ENCODE measurements around the gene FOXS1.

Gene FOXS1

GRCh38 chr20:31875671-31876070 lies 30.3 kb upstream of the FOXS1 start:
- H3K27ac ChIP-seq = no peak overlapping the region
- ChIA-PET POLR2A (ENCODE audit: low non-redundant PET) (no interaction called here), CTCF (no interaction called here)
- no peak for DNase-seq (ENCODE audit: low spot score)
- TF ChIP-seq, protein P1, sequence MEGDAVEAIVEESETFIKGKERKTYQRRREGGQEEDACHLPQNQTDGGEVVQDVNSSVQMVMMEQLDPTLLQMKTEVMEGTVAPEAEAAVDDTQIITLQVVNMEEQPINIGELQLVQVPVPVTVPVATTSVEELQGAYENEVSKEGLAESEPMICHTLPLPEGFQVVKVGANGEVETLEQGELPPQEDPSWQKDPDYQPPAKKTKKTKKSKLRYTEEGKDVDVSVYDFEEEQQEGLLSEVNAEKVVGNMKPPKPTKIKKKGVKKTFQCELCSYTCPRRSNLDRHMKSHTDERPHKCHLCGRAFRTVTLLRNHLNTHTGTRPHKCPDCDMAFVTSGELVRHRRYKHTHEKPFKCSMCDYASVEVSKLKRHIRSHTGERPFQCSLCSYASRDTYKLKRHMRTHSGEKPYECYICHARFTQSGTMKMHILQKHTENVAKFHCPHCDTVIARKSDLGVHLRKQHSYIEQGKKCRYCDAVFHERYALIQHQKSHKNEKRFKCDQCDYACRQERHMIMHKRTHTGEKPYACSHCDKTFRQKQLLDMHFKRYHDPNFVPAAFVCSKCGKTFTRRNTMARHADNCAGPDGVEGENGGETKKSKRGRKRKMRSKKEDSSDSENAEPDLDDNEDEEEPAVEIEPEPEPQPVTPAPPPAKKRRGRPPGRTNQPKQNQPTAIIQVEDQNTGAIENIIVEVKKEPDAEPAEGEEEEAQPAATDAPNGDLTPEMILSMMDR (conservative IDR thresholded peaks at IDR 0.05; ENCODE audit: low read depth) = no peak

DNA sequence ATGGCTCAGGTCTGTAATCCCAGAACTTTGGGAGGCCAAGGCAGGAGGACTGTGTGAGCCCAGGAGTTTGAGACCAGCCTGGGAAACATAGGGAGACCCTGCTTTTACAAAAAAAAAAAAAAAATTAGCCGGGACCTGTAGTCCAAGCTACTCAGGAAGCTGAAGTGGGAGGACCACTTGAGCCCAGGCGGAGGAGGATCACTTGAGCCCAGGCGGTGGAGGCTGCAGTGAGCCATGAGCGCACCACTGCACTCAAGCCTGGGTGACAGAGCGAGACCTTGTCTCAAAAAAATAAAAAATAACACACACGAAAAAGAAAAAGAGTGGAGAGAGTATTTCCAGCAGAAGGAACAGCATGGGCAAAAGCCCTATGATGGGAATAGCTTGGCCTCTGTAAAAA lies 27.0 kb upstream of the FOXS1 start:
- no peak for DNase-seq (ENCODE audit: low spot score)
- TF ChIP-seq, protein P1 (conservative IDR thresholded peaks at IDR 0.05; ENCODE audit: low read depth) = no peak
- CTCF ChIA-PET = interaction anchor here (0.6 to 4.4 kb wide), 7 partner anchors 9 to 159 kb away, joined by 3 to 16 read pairs (median 5); no protein-coding TSS in a partner anchor
- POLR2A ChIA-PET (ENCODE audit: low non-redundant PET) = no interaction called here
- H3K27ac ChIP-seq = no peak overlapping the region

- ChIA-PET CTCF (interaction anchor here (0.6 to 4.4 kb wide), 6 partner anchors 19 to 168 kb away, joined by 3 to 16 read pairs (median 4); no protein-coding TSS in a partner anchor), POLR2A (ENCODE audit: low non-redundant PET) (no interaction called here)
- H3K27ac ChIP-seq = no peak overlapping the region
- no peak for DNase-seq (ENCODE audit: low spot score)
- TF ChIP-seq, protein P1 (conservative IDR thresholded peaks at IDR 0.05; ENCODE audit: low read depth) = no peak
Observed at GRCh38 chr20:31871618-31871954, 26.2 kb upstream of the FOXS1 start.

DNA sequence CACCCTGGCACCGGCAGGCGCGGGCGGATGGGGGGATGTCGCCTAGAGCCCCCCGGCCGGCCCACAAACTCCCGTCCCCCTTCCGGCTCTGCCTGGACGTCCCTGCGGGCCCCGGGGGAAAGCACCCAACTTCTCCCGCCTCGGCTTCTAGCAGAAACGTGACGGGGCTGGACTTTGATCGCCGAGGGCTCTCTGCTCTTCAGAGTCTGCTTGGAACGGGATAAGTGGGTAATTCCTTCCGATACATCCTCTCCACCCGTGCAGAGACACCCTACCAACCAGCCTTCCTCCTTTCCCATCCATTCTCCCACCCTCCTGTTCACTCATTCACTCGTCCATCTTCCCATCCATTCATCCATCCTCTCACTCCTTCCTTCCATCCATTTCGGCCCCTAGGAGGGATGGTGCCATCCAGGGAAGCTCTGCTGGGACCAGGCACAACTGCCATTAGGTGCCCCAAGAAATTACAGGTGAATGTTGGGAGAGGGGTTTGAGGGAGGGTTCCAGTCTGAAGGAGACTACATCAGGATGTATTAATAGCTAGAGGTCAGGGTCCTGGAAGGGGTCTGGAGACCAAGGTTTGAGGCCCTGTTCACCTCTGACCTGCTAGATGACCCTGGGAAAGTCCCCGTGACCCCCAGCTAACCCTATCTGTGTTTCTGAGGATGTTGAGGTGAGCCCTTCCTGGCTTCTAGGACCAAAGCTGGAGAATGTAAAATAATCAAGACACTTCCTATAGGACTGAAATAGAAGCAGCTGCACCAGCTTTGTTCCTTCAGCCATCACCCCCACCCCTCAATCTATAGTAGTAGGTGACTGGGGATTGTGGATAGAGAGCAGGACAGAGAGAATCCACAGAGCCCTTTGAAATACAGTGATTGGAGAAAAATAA lies 25.6 kb upstream of the FOXS1 start:
- no peak for DNase-seq (ENCODE audit: low spot score)
- POLR2A ChIA-PET (ENCODE audit: low non-redundant PET) = no interaction called here
- CTCF ChIA-PET = interaction anchor here (0.5 to 4.4 kb wide), 6 partner anchors 18 to 234 kb away, joined by 3 to 16 read pairs (median 4); no protein-coding TSS in a partner anchor
- no peak overlapping the region for H3K27ac ChIP-seq
- TF ChIP-seq, protein P1 (conservative IDR thresholded peaks at IDR 0.05; ENCODE audit: low read depth) = no peak

DNA sequence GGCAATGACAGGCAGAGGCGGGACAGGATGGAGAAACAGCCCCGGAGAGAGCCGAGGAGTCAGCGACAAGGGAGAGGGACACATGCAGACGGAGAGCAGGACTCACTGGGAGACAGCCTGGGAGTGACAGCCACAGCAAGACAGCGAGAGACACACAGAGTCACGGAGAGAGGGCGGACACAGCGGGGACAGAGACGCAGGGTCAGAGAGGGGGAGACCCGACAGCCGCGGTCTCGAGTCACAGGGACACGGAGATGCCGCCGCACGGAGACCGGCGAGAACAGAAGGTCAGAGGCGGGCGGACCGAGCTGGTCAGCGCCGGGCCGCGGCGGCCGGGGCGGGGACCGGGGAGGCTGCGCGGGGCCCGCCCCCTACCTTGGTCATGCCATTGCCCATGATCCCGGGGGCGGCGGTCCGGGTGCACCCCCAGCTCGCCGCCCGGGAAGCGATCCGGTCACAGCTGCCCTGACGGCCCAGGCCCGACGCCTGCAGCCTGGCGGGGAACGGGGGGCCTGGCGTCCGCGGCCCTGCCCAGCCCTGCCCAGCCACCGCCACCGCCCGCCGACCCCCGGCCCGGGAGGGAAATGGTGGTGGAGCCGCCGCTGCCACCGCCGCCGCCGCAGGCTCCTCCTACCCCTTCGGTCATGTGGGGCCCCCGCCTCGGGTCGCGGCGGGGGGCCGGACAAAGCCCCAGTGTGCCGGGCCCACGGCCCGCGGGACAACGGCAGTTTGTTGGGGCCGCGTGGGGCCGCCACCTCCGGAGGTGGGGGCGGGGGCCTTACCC lies 24.7 kb upstream of the FOXS1 start, which contains the start of the genes DUSP15 and TTLL9:
DUSP15 (minus strand) TSS at position 586 of the 784 bp plus-strand sequence; CDS start at position 396, 190 bp downstream.
TTLL9 (plus strand) TSS at position 693 of the 784 bp plus-strand sequence. CDS start 493 bp downstream, outside the sequence.
- TF ChIP-seq, protein P1 (conservative IDR thresholded peaks at IDR 0.05; ENCODE audit: low read depth) = no peak
- POLR2A ChIA-PET (ENCODE audit: low non-redundant PET) = no interaction called here
- no peak within 1 kb of the TSS for H3K27ac ChIP-seq
- CTCF ChIA-PET = interaction anchor here (0.6 to 4.4 kb wide), 4 partner anchors 18 to 149 kb away, joined by 3 to 12 read pairs (median 4); no protein-coding TSS in a partner anchor
- DNase-seq (ENCODE audit: low spot score) = no peak

DNA sequence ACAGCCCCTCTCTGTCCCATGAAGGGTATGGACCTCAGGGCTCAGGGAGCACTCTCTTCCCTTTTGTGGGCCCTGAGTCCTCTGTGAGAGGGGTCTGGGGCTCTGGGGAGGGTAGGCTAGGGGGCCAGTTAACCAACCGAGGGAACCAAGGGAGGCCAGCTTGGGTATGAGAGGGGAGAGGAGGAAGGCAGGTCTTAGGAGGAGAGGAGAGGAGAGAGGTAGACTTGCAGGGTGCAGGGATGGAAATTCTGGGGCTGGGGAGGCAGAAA lies 24.2 kb upstream of the FOXS1 start:
- DNase-seq (ENCODE audit: low spot score) = no peak
- POLR2A ChIA-PET (ENCODE audit: low non-redundant PET) = no interaction called here
- no peak overlapping the region for H3K27ac ChIP-seq
- TF ChIP-seq, protein P1 (conservative IDR thresholded peaks at IDR 0.05; ENCODE audit: low read depth) = no peak
- CTCF ChIA-PET = interaction anchor here (0.7 to 4.4 kb wide), 2 partner anchors 17 to 47 kb away, joined by 4 to 12 read pairs; no protein-coding TSS in a partner anchor

Measured in RWPE1 (cell line).